Endometrial microvascular endothelial cells (primary cell): ENCODE measurements around the gene BLMH. TPM values are rescaled to one million over a fixed set of nuclear protein-coding genes. Genes with fewer than 3 reads are reported as not detected.

Experiments
- in situ Hi-C: cut with HindIII; loops from 2 replicates; pipeline ENCODE4 v1.10.0; 2017; ENCODE audit warnings: low sequenced_read_pairs, low pct_unique_long_range_greater_than_20kb; ENCODE audit errors: inconsistent ontology term
- total RNA-seq: library from RNA; depleted of rRNA; stranded (reverse); fragments of >200 nt; gene quantifications from one replicate; pipeline ENCODE4 v1.2.3, GENCODE V29; 2015; ENCODE audit errors: inconsistent ontology term

Gene BLMH
- total RNA-seq, 1 donor from 2014 or later: 37.7 TPM

- in situ Hi-C loops: no loop called here
These were observed 18.8 kb upstream of the BLMH start for GRCh38 chr17:30310562-30310961.

DNA sequence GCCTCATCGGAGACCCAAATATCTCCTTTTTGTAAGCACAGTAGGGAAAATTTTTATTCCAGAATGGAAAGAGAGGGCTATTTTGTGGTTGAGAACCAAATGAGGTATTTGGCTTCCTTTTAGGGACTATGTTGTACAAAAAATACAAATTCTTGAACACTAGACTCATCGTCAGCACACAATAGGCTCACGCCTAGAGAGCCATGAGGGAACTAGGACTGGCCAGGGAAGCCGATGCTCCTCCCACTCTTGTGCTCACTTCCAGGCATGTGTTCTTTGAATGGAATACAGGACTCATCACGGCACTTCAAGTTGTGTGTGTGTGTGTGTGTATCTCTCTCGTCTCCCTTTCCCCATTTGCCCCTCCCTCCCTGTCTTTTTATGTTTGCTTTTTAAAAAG, 17.8 kb upstream of the BLMH start:
- in situ Hi-C loops: no loop called here

DNA sequence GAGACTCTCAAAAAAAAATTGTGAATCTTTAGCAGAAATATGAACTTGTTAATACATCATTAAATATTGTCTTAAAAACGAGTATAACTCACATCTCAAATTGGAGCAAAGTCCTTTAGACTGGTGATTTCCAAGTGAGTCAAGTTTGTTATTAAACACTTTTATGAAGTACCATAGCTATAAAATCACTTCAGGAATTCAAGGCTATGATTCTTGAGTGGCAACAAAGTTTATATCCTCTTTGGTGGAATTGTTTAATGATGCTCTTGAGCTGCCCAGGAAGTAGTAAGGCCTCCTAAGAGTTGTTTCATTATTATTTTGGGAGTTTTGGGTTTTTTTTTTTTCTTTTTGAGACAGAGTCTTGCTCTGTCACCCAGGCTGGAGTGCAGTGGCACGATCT, 16.7 kb upstream of the BLMH start:
- in situ Hi-C loops: no loop called here

- in situ Hi-C loops: no loop called here
These were observed 13.0 kb upstream of the BLMH start for GRCh38 chr17:30304778-30305177.

DNA sequence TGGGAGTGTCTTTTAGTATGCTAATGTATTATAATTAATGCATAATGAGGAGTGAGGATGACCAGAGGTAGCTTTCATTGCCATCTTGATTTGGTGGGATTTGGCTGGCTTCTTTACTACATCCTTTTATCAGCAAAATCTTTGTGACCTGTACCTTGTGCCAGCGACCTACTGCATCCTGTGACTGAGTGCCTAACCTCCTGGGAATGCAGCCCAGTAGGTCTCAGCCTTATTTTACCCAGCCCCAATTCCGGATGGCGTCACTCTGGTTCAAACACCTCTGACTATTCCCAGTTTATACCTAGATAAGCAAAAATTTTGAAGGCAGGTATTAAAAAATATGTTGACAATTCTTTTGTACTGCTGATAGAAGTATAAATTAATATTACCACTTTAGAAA, 10.5 kb upstream of the BLMH start:
- in situ Hi-C loops: no loop called here

GRCh38 chr17:30300818-30301217, 9.1 kb upstream of the BLMH start:
- in situ Hi-C loops: no loop called here

GRCh38 chr17:30299000-30299399, 7.3 kb upstream of the BLMH start:
- in situ Hi-C loops: no loop called here

GRCh38 chr17:30297715-30298114, 6.0 kb upstream of the BLMH start:
- in situ Hi-C loops: no loop called here

DNA sequence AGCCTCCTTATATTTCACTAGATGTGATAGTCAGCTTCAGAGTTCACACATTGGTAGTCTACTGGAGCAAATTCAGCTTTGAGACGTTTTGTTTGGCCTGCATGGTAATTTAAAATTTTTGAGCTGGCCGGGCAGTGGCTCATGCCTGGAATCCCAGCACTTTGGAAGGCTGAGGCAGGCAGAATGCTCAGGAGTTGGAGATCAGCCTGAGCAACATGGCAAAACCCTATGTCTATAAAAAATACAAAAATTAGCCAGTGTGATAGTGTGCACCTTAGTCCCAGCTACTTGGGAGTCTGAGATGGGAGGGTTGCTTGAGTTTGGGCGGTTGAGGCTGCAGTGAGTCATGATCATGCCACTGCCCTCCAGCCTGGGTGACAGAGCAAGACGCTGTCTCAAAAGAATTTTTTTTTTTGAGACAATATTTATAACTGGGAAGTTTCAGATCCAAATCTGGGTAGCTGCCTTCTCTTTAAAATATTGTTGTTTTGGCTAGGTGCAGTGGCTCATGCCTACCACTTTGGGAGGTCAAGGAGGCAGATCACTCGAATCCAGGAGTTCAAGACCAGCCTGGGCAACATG, 4.8 kb upstream of the BLMH start:
- in situ Hi-C loops: no loop called here

DNA sequence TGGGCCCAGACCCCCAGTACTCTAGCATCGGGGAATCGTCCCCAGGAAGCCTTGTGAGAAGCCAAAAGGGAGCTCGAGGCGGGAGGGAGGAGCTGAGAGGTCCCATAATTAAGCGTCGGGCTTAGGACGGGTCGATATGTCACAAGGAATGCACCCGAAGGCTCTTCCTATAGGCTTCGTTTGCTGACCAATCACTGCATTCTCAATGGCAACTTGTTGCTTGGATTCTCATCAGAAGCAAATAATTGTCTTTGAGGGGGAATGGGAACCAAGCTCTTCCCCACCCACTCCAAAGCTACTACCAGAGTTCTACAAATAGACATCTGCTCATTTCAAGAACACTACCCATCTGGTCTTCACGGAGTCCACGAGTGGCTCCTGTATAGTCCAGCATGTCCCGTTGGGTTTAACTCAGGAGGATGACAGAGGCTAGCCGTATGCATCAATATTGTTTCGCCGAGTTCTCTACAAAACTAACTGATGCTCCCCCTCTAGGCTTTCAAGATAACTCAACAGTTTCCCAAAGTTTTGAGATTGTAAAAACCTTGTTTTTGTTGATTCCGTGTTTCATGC, 628 bp upstream of the BLMH start:
- in situ Hi-C loops: no loop called here

GRCh38 chr17:30290696-30291542, 825 bp downstream of the BLMH start:
- in situ Hi-C loops: no loop called here

DNA sequence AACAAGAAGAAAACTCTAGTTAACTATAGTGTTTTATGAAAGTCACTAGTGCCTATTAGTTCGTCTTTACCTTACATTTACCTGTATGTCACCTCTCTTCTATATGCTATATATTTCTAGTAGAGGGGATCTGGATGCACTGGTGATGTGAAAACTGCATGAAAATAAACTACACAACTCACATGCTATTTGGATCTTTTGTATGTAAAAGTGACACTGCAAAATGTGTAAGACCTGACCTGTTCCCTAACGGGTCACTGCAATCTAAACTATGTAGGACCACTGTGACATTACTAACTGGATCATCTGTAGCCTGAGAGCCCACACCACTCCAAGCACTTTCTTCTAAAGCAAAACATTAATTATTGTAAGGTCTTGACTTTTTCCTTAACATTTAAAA, 1.7 kb downstream of the BLMH start:
- in situ Hi-C loops: no loop called here

DNA sequence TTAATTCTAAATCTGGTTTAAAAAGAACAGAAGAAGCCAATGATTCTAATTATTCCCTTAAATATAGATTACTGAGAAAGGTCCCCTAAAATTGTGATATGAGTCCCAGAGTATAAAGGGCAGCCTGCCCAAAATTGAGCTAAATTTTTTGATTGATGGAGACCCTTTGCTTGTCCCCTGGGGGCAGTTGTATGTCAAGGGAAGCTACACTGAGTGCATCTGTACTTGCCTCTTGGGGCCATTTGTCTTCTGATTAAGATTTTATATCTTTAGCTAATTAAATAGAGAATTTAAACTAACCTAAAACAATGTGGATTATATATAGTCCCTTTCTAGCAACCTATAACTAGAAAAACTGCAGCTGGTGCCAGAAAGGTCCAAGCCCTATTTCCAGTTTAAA, 12.6 kb downstream of the BLMH start:
- in situ Hi-C loops: no loop called here

- in situ Hi-C loops: no loop called here
These were observed 13.7 kb downstream of the BLMH start for GRCh38 chr17:30278032-30278431.

DNA sequence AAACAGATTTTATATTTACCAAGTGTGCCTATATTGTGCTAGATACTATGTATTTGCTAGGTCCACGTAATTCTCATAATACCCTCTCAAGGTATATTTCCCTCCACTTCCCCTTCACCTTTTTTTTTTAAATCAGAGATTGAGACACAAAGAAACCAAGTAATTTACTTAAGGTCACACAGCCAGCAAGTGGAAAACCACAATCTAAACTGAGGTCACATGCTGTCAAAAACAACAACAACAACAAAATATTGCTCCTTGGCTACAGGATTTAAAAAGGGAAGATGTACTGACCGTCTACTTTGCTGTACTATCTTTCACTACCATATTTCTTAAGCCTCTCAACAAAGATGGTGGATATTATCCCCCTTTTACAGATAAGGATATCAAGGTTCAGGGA, 15.8 kb downstream of the BLMH start:
- in situ Hi-C loops: no loop called here

DNA sequence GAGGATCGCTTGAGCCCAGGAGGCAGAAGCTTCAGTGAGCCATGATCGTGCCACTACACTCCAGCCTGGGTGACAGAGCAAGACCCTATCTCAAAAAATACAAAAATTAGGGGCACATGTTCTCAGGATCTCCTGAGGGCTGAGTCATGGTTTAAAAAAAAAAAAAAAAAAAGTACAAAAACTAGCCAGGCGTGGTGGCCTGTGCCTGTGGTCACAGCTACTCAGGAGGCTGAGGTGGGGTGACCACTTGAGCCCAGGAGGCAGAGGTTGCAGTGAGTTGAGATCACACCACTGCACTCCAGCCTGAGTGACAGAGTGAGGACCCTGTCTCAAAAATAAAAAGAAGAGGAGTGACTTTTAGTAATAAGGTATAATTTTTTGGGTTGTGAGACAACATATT, 16.9 kb downstream of the BLMH start:
- in situ Hi-C loops: no loop called here

DNA sequence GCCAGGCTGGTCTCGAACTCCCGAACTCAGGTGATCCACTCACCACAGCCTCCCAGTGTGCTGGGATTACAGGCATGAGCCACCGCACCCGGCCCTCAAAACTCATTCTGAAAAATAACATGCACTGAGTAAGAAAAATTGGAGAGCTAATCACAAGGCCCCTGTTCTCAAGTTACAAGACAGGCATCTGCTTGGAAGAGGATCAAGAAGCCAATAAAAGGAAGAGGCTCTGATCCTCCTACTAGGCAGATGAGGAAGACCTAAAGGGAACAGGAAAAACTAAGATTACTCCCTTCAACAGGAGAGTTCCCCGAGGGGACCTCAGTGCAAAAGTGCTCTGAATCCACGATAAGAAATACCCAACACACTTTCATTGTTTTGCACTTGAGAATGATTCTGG, 18.4 kb downstream of the BLMH start:
- in situ Hi-C loops: no loop called here

DNA sequence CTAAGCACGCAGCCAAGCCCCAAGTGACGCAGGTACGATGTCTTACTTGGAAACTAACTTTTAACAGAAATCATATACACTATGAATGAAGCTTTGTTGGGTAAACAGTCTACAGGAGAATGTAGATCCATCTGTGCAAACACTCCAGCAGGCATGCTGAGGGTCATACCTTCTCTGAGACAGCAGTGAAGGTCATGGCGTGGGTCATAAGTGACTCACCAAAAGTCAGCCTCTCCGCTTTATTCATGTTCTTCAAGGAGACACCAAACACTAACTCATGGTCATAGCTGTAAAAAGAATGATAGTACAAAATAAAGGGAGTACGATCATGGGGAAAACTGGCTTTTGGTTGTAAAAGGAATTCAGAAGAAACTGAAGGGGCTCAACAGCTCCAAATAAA, 20.6 kb downstream of the BLMH start:
- in situ Hi-C loops: no loop called here

DNA sequence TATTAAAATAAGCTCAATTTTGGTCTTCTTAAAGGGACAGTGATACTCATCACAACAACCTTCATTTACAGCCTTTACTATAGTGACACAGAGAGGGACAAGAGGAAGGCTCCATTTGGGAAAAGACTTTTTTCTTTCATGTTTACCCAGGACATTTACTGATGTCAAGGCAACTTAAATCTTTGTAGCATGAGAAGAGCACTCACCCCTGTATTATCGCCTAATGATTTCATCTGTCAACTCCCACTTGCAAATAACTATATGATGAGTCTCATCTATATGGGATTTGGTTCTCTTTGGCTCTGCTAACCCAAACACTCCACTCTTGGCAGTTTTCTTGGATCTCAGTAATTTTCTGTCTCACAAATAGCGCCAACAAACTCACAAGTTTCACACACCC, 24.1 kb downstream of the BLMH start:
- in situ Hi-C loops: no loop called here

DNA sequence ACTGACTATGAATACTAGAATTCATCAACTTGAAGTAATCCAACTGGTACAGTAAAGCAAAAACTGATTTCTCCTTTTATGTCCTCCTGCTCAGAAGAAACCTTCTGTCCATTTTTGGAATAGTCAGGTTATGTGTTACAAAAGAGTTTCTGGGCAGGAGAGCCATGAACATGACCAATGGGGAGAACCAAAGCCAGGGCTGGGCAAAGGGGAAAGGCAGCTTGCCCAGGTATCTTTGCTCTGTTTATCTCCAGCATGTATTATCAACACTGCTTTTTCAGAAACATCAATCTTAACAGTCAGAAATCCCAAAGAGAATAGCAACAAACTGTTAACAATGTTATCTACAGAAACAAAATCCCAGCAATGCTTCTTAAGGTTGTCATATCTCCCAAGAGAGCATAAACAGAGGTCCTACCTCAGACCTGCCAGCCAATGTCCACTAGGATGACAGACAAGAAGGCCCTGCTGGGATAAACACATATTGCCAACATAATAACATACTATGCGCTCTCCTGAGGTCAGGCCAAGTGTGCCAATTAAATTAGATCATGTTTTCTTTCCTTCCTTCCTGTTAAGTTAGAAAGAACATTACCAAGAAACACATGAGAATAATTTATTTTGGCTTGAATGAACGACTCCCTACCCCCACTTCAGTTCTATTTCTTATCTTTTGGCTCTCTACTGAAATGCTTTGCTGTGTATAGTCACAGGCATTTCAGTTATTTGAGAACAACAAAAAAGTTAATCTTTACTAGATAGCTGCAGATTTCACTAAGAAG, 28.0 kb downstream of the BLMH start:
- in situ Hi-C loops: no loop called here
